Subcutaneous abdominal adipose tissue (tissue), 5 donors: ENCODE results near the gene EPHA2.

Source experiments
- H3K27ac ChIP-seq: one replicate; pipeline ENCODE4 v1.7.0; 2013; ENCODE audit warnings: low read depth, mild to moderate bottlenecking, inconsistent platforms, low read length, moderate library complexity
- H3K27me3 ChIP-seq, 5 donors: one replicate each; pipeline ENCODE4 v1.7.0; 2013; ENCODE audit warnings: low read length in 5 of 5, inconsistent platforms in 1 of 5; ENCODE audit not compliant: control insufficient read depth in 5 of 5, insufficient read depth in 4 of 5
- H3K36me3 ChIP-seq, 5 donors: one replicate each; pipeline ENCODE4 v1.7.0; 2013; ENCODE audit warnings: low read length in 5 of 5; ENCODE audit not compliant: control insufficient read depth in 5 of 5, insufficient read depth in 5 of 5
- H3K4me1 ChIP-seq, 5 donors: one replicate each; pipeline ENCODE4 v1.7.0; 2013; ENCODE audit warnings: low read length in 5 of 5, mild to moderate bottlenecking in 3 of 5, moderate library complexity in 1 of 5; ENCODE audit not compliant: control insufficient read depth in 5 of 5, insufficient read depth in 5 of 5
- H3K4me3 ChIP-seq, 5 donors: one replicate each; pipeline ENCODE4 v1.7.0; 2013; ENCODE audit warnings: low read length in 5 of 5, low read depth in 1 of 5
- H3K9ac ChIP-seq, 5 donors: one replicate each; pipeline ENCODE4 v1.7.0; 2013; ENCODE audit warnings: low read length in 5 of 5, mild to moderate bottlenecking in 4 of 5, moderate library complexity in 3 of 5
- H3K9me3 ChIP-seq, 5 donors: one replicate each; pipeline ENCODE4 v1.7.0; 2013; ENCODE audit warnings: low read length in 5 of 5; ENCODE audit not compliant: control insufficient read depth in 5 of 5
- donor health status: healthy.
- donor health status: healthy.
- donor health status: healthy.
- donor health status: healthy.
- donor health status: healthy.

EPHA2 gene

DNA sequence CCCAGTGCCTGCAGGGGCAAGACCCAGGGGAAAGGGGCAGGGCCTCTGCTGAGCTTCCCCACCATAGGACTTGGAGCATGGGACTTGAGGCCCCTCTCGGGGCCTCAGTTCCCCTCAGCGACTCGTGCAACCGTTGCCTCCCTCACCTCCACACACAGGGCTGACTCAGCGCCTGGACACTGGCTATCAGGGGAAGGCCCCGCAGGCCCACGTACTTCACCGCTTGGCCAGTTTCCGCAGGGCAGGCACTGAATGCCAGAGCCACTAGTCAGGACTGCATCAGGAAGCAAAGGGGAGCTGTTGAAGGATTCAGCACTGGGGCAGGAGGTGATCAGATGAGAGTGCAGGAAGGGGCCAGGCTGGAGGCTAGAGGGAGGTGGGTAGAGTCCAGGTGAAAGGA lies 66.9 kb downstream of the EPHA2 start:
- Histone ChIP-seq H3K9ac (no peak overlapping the region), H3K9me3 (no peaks in the 10 kb centered on the region), H3K27ac (no peak overlapping the region), H3K4me3 (no peak overlapping the region), H3K27me3 (no peaks in the 10 kb centered on the region), H3K36me3 (no peaks in the 10 kb centered on the region), H3K4me1 (peaks cover 0 to 27% (median 13%) of the 10 kb centered on the region in 5 donors)

GRCh38 chr1:16088351-16088911 lies 67.4 kb downstream of the EPHA2 start:
- Histone ChIP-seq H3K36me3 (no peaks in the 10 kb centered on the region), H3K27ac (no peak overlapping the region), H3K9me3 (no peaks in the 10 kb centered on the region)

DNA sequence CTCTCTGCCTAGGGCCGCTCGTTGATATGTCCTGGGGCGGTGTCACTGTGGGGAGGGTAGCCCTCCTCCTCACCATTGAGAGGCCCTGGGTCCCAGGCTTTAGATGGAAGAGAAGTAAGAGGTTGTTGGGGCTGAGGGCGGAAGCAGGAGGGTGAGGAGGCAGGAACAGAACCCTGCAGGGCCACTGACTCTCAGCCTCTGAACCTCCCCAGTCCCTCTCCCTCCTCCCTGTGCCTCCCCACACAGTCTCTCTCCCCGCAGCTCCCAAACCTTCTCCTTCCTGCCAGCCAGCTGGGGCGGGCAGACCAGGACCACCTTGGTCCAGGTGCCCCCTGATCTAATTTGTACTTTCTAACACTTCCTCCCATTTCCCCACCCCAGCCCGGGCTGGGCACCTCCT lies 68.1 kb downstream of the EPHA2 start:
- H3K9me3 ChIP-seq = no peaks in the 10 kb centered on the region
- no peaks in the 10 kb centered on the region for H3K36me3 ChIP-seq
- H3K9ac ChIP-seq = no peak overlapping the region
- H3K4me3 ChIP-seq = no peak overlapping the region
- no peaks in the 10 kb centered on the region for H3K27me3 ChIP-seq
- peaks cover 0 to 28% (median 13%) of the 10 kb centered on the region in 5 donors for H3K4me1 ChIP-seq
- H3K27ac ChIP-seq = no peak overlapping the region

More at GRCh38 chr1:16088351-16088911, 67.4 kb downstream of the EPHA2 start:
- Histone ChIP-seq H3K9ac (peak overlapping the region in 1 of 5 donors; percentile 35), H3K4me1 (peaks cover 0 to 27% (median 13%) of the 10 kb centered on the region in 5 donors), H3K27me3 (no peaks in the 10 kb centered on the region), H3K4me3 (no peak overlapping the region)

- Histone ChIP-seq H3K9ac (peak overlapping the region in 1 of 5 donors; percentile 53), H3K4me1 (peaks cover 0 to 41% (median 13%) of the 10 kb centered on the region in 5 donors), H3K4me3 (no peak overlapping the region), H3K27ac (no peak overlapping the region), H3K27me3 (no peaks in the 10 kb centered on the region), H3K36me3 (no peaks in the 10 kb centered on the region), H3K9me3 (no peaks in the 10 kb centered on the region)
Measured at GRCh38 chr1:16085522-16085921, 70.3 kb downstream of the EPHA2 start.

DNA sequence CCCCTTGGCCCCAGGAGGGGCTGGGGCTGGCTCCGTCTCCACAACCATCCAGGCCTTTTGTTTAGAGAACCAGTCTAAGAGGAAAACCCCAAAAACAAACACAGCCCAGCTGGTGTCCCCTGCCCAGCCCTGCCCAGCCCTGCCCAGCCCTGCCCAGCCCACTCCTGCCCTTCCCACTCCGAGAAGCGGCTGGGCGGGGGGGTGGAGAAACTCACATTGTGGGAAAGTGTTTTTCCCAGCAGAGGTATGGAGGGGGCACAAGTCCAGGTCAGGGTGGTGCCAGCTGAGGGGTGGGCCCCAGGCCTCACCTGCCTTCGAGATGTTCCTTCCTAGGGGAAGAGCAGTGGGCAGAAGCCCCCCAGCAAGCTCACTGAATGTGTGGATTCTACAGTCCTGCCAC lies 72.4 kb downstream of the EPHA2 start:
- H3K9me3 ChIP-seq = no peaks in the 10 kb centered on the region
- H3K27ac ChIP-seq = no peak overlapping the region
- H3K4me3 ChIP-seq = no peak overlapping the region
- no peak overlapping the region for H3K9ac ChIP-seq
- H3K4me1 ChIP-seq = peaks cover 3 to 44% (median 20%) of the 10 kb centered on the region in 5 donors
- no peaks in the 10 kb centered on the region for H3K36me3 ChIP-seq
- no peaks in the 10 kb centered on the region for H3K27me3 ChIP-seq

DNA sequence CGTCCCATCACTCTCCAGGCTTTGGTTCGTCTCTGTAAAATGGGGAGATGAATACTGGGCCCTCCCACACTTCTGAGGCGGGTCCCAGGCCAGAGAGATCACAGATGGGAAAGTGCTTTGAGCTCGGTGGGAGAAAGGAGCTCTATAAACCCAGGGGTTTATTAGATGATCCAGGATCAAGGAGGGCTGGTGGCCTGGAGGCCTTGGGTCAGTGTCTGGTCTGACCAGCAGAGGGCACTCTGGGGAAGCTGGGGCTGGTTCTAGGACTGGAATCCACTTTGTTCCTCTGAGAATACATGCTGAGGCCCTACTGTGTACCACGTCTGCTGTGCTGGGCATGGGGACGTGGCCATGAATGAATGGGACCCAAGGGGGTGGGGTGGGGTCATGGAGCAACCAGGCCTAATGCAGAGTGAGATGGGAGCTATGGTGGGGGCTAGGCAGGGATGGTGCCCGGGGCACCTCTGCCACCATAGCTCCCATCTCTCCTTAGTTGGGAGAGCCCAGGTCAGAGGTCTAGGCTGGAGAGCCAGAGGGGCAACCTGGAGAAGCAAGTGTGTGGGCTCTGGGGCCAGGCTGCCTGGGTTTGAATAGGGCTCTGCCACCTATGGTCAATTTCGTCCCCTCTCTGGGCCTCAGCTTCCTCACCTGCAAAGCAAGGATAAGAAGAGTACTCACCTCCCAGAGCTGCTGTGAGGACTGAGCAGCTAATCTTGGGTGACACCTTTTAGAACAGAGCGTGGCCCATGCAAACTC lies 73.4 kb downstream of the EPHA2 start:
- Histone ChIP-seq H3K27ac (no peak overlapping the region), H3K4me1 (peaks cover 3 to 34% (median 12%) of the 10 kb centered on the region in 5 donors), H3K4me3 (no peak overlapping the region), H3K36me3 (no peaks in the 10 kb centered on the region), H3K27me3 (no peaks in the 10 kb centered on the region), H3K9me3 (no peaks in the 10 kb centered on the region), H3K9ac (peak overlapping the region in 2 of 5 donors; percentile 47 to 56)

DNA sequence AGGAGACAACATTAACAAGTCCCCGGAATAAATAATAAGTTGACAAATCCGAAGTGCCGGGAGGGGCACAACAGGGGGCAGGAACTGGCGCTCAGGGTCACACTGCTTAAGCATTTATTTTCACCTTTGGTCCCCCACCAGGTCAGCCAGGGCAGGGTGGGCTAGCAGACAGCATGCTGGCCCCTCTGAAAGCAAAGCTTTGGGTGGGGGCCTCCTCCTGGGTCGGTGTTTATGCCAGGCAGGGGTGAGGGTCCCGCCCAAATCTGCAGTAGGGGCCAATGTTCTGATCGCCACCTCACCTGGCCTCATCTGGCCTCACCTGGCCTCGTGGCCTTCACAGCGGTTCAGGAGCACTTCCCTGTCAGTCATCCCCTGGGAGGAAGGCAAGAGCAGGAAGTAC lies 74.2 kb downstream of the EPHA2 start:
- Histone ChIP-seq H3K36me3 (no peaks in the 10 kb centered on the region), H3K27ac (no peak overlapping the region), H3K27me3 (no peaks in the 10 kb centered on the region), H3K4me3 (no peak overlapping the region), H3K9ac (peak overlapping the region in 2 of 5 donors; percentile 47 to 56), H3K9me3 (no peaks in the 10 kb centered on the region), H3K4me1 (peaks cover 4 to 34% (median 20%) of the 10 kb centered on the region in 5 donors)

DNA sequence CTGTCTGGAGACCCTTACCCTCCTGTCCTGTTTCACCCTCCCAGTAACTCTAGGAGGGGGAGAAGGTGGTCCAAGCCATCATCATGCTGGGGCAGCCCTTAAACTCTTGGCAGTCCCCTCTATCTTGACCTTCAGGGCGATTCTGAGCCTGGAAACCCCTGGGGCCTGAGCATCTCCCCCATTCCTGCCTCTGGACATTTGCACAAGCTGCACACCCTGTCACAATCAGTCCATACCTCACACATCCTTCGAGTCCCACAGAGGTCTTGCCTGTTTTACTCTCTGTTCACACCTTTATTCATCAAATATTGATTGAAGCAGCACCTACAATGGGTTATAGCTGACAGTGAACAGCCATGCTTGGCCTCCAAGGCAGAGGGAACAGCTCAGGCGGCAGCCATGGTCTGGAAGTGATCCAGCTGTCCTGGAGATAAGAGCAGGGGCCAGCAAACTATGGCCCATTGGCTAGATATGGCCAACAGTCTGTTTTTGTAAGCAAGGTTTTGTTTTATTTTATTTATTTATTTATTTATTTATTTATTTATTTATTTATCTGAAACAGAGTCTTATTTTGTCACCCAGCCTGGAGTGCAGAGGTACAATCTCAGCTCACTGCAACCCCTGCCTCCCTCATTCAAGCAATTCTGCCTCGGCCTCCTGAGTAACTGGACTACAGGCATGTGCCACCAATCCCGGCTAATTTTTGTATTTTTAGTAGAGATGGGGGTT lies 75.3 kb downstream of the EPHA2 start:
- no peaks in the 10 kb centered on the region for H3K9me3 ChIP-seq
- H3K9ac ChIP-seq = no peak overlapping the region
- no peaks in the 10 kb centered on the region for H3K27me3 ChIP-seq
- no peak overlapping the region for H3K27ac ChIP-seq
- H3K4me3 ChIP-seq = no peak overlapping the region
- no peaks in the 10 kb centered on the region for H3K36me3 ChIP-seq
- peaks cover 4 to 38% (median 27%) of the 10 kb centered on the region in 5 donors for H3K4me1 ChIP-seq

DNA sequence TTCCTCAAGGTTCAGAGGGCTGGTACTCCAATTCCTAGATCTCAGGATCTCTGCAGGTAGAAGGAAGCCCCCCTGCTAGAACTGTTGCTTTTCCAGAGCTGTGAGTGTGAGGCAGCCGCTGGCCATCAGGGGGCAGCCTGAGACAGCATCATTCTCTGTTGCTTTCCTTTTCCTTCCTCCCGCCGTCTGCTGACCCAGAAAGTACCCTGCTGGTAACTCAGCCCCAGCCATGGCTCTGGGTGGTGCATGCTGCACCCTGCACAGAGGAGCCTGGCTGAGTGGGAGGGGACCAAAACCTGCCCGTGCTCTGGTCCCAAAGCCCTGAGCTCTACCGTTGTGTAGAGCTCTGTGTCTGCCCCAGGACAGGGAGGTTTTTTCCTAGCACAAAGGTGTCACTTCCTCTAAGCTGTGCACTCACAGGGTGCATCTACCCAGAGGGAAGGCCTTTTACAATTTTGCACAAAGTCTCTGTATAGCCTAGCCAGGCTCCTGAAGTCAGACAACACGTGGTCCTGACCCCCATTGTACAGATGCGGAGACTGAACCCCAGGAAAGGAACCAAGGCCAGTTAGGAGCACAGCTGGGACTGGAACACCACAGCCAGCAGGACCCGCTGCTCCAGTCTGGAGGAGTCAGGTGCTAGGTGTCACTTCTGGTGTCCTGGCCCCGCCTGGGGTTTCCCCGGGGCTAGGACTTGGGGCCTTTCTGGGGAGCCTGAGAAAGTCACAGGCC lies 76.8 kb downstream of the EPHA2 start:
- Histone ChIP-seq H3K27ac (no peak overlapping the region), H3K9ac (no peak overlapping the region), H3K36me3 (no peaks in the 10 kb centered on the region), H3K27me3 (peaks cover 0 to 2% (median 0%) of the 10 kb centered on the region in 5 donors), H3K4me3 (peak overlapping the region in 1 of 5 donors; percentile 31), H3K4me1 (peaks cover 4 to 31% (median 22%) of the 10 kb centered on the region in 5 donors), H3K9me3 (no peaks in the 10 kb centered on the region)
